Endodermal cell (in vitro differentiated cells): ENCODE measurements around the gene AKR1C4. TPM values are rescaled to one million over a fixed set of nuclear protein-coding genes. Genes with fewer than 3 reads are reported as not detected.
"Not testable (repeated sequence)": the region's sequence is repeated elsewhere in the genome, so short reads cannot be mapped to it uniquely, and the experiment has no call there.

ENCODE experiments used
- DNase-seq: peaks from one replicate; pipeline ENCODE4 v3.0.0-alpha.2; 2017
- H3K27ac ChIP-seq: 2 replicates; pipeline ENCODE4 v1.5.1; 2013; ENCODE audit warnings: mild to moderate bottlenecking, low read depth, low read length, moderate library complexity
- H3K27me3 ChIP-seq: 2 replicates; pipeline ENCODE4 v1.6.1; 2013; ENCODE audit warnings: mild to moderate bottlenecking, low read length, moderate library complexity; ENCODE audit not compliant: insufficient read depth, control insufficient read depth, poor library complexity, severe bottlenecking
- H3K36me3 ChIP-seq: 2 replicates; pipeline ENCODE4 v1.7.0; 2013; ENCODE audit warnings: mild to moderate bottlenecking, low read length, moderate library complexity; ENCODE audit not compliant: control insufficient read depth, insufficient read depth
- H3K4me1 ChIP-seq: one replicate; pipeline ENCODE4 v1.7.0; 2013; ENCODE audit warnings: low read length; ENCODE audit not compliant: control insufficient read depth, insufficient read depth
- H3K4me3 ChIP-seq: 2 replicates; pipeline ENCODE4 v1.5.1; 2013; ENCODE audit warnings: mild to moderate bottlenecking, low read length, moderate library complexity
- H3K9ac ChIP-seq: 2 replicates; pipeline ENCODE4 v1.6.1; 2013; ENCODE audit warnings: mild to moderate bottlenecking, low read length, moderate library complexity; ENCODE audit not compliant: poor library complexity, severe bottlenecking; ENCODE audit errors: extremely low read depth
- H3K9me3 ChIP-seq: 2 replicates; pipeline ENCODE4 v1.6.1; 2013; ENCODE audit warnings: mild to moderate bottlenecking, low read length, moderate library complexity; ENCODE audit not compliant: control insufficient read depth
- H3K27ac Mint-ChIP-seq: 2 replicates; pipeline ENCODE4 v1.8.0; 2020; ENCODE audit warnings: mixed read lengths
- H3K27me3 Mint-ChIP-seq: 2 replicates; pipeline ENCODE4 v1.8.0; 2021; ENCODE audit warnings: mild to moderate bottlenecking, mixed read lengths; ENCODE audit not compliant: insufficient read depth
- H3K36me3 Mint-ChIP-seq: 2 replicates; pipeline ENCODE4 v1.8.0; 2020; ENCODE audit warnings: low read depth, mixed read lengths
- H3K4me1 Mint-ChIP-seq: 2 replicates; pipeline ENCODE4 v1.8.0; 2020; ENCODE audit warnings: mixed read lengths
- H3K4me3 Mint-ChIP-seq: 2 replicates; pipeline ENCODE4 v1.8.0; 2020; ENCODE audit warnings: mild to moderate bottlenecking, moderate library complexity, mixed read lengths
- H3K9me3 Mint-ChIP-seq: 2 replicates; pipeline ENCODE4 v1.8.0; 2020; ENCODE audit warnings: mild to moderate bottlenecking, mixed read lengths
- WGBS, 2 experiments: methylation state at CpG; one replicate each; pipeline versions ENCODE4 v1.1.5 to v1.1.7; 2013; ENCODE audit warnings: missing lambda C conversion rate in 2 of 2, mixed read lengths in 1 of 2; ENCODE audit not compliant: insufficient coverage in 1 of 2, insufficient read length in 1 of 2; 5-methylcytosine and 5-hydroxymethylcytosine counted together
- total RNA-seq, 2 donors: library from RNA; stranded (reverse); fragmentation: NEBNext Ultra II Directional in 1 of 2; extraction: Animal tissue kit (Norgen Biotek cat#: 25700) in 1 of 2; gene quantifications; 2 replicates in 1 of 2; 3 replicates in 1 of 2; pipeline ENCODE4 v1.2.1, GENCODE V29; 2021
- TF ChIP-seq, protein P1 (sequence below): fragments of 200-600 bp; sonication (generic); conservative IDR thresholded peaks from 2 replicates; pipeline ENCODE4 v1.5.0; 2021; ENCODE audit warnings: antibody characterized with exemption, mild to moderate bottlenecking

AKR1C4 gene
- total RNA-seq, 2 donors from 2014 or later: not detected

DNA sequence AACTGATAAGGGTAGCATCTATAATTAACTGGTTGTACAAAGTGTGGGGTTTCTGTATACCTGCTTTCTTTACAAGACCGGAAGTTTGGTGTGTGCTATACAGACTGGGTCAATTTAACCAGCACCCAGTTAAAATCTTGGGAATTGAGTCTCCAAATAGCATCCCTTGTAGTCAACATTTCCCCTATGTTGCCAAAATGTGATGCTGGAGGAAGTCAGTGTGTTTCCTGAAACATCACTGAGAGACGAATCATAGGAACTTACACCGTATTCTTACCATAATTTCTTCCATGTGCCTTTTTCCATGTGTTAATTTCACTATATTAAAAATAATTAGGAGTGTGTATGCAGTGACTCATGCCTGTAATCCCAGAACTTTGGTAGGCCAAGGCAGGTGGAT, 1.7 kb downstream of the AKR1C4 start:
- H3K27me3 ChIP-seq: no peaks in the 10 kb centered on the region
- peaks cover 20% of the 10 kb centered on the region for H3K9me3 Mint-ChIP-seq
- H3K36me3 ChIP-seq: no peaks in the 10 kb centered on the region

DNA sequence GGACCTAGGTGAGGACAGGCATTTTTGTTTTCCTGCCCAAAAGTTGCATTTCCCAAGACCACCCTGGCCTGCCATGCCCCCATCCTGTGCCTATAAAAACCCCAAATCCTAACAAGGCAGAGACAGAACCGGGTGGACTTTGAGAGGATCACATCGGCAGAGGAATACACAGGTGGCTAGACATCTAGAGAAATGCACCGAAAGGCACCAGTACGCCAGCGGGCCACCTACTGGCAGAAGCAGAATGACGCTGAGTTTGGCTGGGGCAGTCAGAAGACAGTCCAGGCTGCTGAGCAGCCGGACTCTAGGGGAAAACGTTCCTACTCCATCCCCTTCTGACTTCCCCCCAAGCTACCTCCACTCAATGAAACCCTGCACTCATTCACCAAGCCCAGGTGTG, 2.8 kb downstream of the AKR1C4 start:
- no peak overlapping the region for H3K27ac Mint-ChIP-seq
- peak; percentile 72 for DNase-seq
- WGBS, 2 experiments: 85 to 88% methylated on average over 7 to 8 of the region's 8 CpGs

More for the DNA sequence above, 1.7 kb downstream of the AKR1C4 start:
- TF ChIP-seq, protein P1, sequence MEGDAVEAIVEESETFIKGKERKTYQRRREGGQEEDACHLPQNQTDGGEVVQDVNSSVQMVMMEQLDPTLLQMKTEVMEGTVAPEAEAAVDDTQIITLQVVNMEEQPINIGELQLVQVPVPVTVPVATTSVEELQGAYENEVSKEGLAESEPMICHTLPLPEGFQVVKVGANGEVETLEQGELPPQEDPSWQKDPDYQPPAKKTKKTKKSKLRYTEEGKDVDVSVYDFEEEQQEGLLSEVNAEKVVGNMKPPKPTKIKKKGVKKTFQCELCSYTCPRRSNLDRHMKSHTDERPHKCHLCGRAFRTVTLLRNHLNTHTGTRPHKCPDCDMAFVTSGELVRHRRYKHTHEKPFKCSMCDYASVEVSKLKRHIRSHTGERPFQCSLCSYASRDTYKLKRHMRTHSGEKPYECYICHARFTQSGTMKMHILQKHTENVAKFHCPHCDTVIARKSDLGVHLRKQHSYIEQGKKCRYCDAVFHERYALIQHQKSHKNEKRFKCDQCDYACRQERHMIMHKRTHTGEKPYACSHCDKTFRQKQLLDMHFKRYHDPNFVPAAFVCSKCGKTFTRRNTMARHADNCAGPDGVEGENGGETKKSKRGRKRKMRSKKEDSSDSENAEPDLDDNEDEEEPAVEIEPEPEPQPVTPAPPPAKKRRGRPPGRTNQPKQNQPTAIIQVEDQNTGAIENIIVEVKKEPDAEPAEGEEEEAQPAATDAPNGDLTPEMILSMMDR: no peak
- Mint-ChIP-seq H3K27me3 (no peaks in the 10 kb centered on the region), H3K27ac (no peak overlapping the region), H3K4me3 (no peak overlapping the region), H3K4me1 (no peaks in the 10 kb centered on the region), H3K36me3 (no peaks in the 10 kb centered on the region)
- no peak for DNase-seq
- no peak overlapping the region for H3K9ac ChIP-seq
- H3K9me3 ChIP-seq: no peaks in the 10 kb centered on the region
- 98% methylated on average over 3 of the region's 3 CpGs; no CpG with 5 or more reads in 1 of the 2 experiments for WGBS, 2 experiments
- no peak overlapping the region for H3K27ac ChIP-seq
- H3K4me1 ChIP-seq: no peaks in the 10 kb centered on the region
- no peak overlapping the region for H3K4me3 ChIP-seq

DNA sequence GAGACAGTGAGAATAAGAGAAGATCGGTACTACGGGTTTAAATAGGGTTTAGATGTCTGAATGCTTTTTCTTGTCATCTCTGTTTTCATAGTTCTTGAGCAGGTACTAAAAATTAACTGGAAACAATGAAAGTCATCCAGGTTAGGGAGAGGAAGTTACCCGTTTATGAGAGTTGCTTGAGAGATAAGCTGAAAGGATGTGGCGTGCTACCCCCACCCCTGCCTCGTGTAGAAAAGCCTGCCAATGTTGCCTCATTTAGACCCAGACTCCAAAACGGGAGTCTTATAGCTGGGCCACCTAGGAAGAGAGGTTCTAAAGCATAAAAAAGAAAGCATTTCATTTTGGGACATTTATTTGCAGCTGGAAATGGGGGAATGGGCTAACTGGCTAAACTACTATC, 10.2 kb downstream of the AKR1C4 start:
- no peak overlapping the region for H3K4me3 Mint-ChIP-seq
- Histone ChIP-seq H3K27me3 (no peaks in the 10 kb centered on the region), H3K27ac (no peak overlapping the region), H3K9me3 (peaks cover 2% of the 10 kb centered on the region), H3K9ac (no peak overlapping the region), H3K4me3 (no peak overlapping the region), H3K4me1 (no peaks in the 10 kb centered on the region), H3K36me3 (no peaks in the 10 kb centered on the region)
- no peaks in the 10 kb centered on the region for H3K27me3 Mint-ChIP-seq
- WGBS, 2 experiments: 83 to 88% methylated on average over 6 of the region's 6 CpGs
- DNase-seq: no peak
- peaks cover 43% of the 10 kb centered on the region for H3K9me3 Mint-ChIP-seq
- no peaks in the 10 kb centered on the region for H3K4me1 Mint-ChIP-seq
- TF ChIP-seq, protein P1: no peak
- H3K36me3 Mint-ChIP-seq: no peaks in the 10 kb centered on the region
- no peak overlapping the region for H3K27ac Mint-ChIP-seq

More for the DNA sequence above, 2.8 kb downstream of the AKR1C4 start:
- TF ChIP-seq, protein P1: peak; percentile 68
- Mint-ChIP-seq H3K4me3 (no peak overlapping the region), H3K9me3 (peaks cover 28% of the 10 kb centered on the region), H3K27me3 (no peaks in the 10 kb centered on the region), H3K36me3 (no peaks in the 10 kb centered on the region), H3K4me1 (no peaks in the 10 kb centered on the region)
- Histone ChIP-seq H3K9me3 (no peaks in the 10 kb centered on the region), H3K27ac (no peak overlapping the region), H3K27me3 (no peaks in the 10 kb centered on the region), H3K36me3 (no peaks in the 10 kb centered on the region), H3K4me3 (no peak overlapping the region), H3K4me1 (no peaks in the 10 kb centered on the region), H3K9ac (no peak overlapping the region)

DNA sequence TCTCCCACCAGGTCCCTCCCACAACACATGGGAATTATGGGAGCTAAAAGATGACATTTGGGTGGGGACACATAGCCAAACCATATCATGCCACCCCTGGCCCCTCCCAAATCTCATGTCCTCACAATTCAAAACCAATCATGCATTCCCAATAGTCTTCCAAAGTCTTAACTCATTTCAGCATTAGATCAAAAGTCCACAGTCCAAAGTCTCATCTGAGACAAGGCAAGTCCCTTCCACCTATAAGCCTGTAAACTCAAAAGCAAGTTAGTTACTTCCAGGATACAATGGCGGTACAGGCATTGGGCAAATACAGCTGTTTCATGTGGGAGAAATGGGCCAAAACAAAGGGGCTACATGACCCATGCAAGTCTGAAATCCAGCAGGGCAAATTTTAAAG, 13.1 kb downstream of the AKR1C4 start:
- H3K4me3 Mint-ChIP-seq, H3K4me1 ChIP-seq, H3K4me3 ChIP-seq, H3K36me3 ChIP-seq, H3K27me3 Mint-ChIP-seq, DNase-seq, H3K36me3 Mint-ChIP-seq, H3K27ac ChIP-seq, H3K9ac ChIP-seq, H3K27ac Mint-ChIP-seq, H3K27me3 ChIP-seq, H3K4me1 Mint-ChIP-seq, H3K9me3 ChIP-seq: not testable (repeated sequence)
- peaks cover 23% of the 10 kb centered on the region for H3K9me3 Mint-ChIP-seq
- WGBS, 2 experiments: 87% methylated on average over 1 of the region's 1 CpG; no CpG with 5 or more reads in 1 of the 2 experiments
